CD14-positive monocyte (primary cell): Measurements from ENCODE around the gene AXIN1. TPM values are rescaled to one million over a fixed set of nuclear protein-coding genes. Genes with fewer than 3 reads are reported as not detected.
A peak's percentile ranks its signal among the peaks of the same experiment; 100 is the strongest.

Experiments used
- DNase-seq, 3 donors: peaks; one replicate each; pipeline ENCODE4 v3.0.0-alpha.2; 2011 to 2022
- H2AFZ ChIP-seq: 2 replicates; pipeline ENCODE4 v1.6.0; 2012; ENCODE audit warnings: mild to moderate bottlenecking, low read depth, low read length, inconsistent platforms; ENCODE audit not compliant: insufficient read depth, poor library complexity, severe bottlenecking
- H3K27ac ChIP-seq, 2 donors: 1 replicate in 1 of 2; 2 replicates in 1 of 2; pipeline ENCODE4 v1.5.1; 2012 to 2013; ENCODE audit warnings: low read length in 2 of 2, control low read depth in 1 of 2, inconsistent platforms in 1 of 2, low read depth in 1 of 2, mild to moderate bottlenecking in 1 of 2
- H3K27me3 ChIP-seq, 2 donors: one replicate each; pipeline versions ENCODE4 v1.6.0 to v1.6.1; 2011 to 2013; ENCODE audit warnings: low read length in 2 of 2; ENCODE audit not compliant: control insufficient read depth in 2 of 2, insufficient read depth in 2 of 2
- H3K36me3 ChIP-seq, 2 donors: replicated peaks in 1 of 2; 1 replicate in 1 of 2; 2 replicates in 1 of 2; pipeline versions ENCODE4 v1.5.1 to v1.6.1; 2012 to 2013; ENCODE audit warnings: low read length in 2 of 2, control low read depth in 1 of 2, inconsistent platforms in 1 of 2, mild to moderate bottlenecking in 1 of 2; ENCODE audit not compliant: insufficient read depth in 2 of 2, control insufficient read depth in 1 of 2
- H3K4me1 ChIP-seq, 2 donors: 1 replicate in 1 of 2; 2 replicates in 1 of 2; pipeline versions ENCODE4 v1.5.1 to v1.6.1; 2012 to 2013; ENCODE audit warnings: low read length in 2 of 2, control low read depth in 1 of 2, inconsistent platforms in 1 of 2, mild to moderate bottlenecking in 1 of 2, moderate library complexity in 1 of 2; ENCODE audit not compliant: insufficient read depth in 2 of 2, control insufficient read depth in 1 of 2
- H3K4me2 ChIP-seq: replicated peaks from 2 replicates; pipeline ENCODE3; 2012; ENCODE audit warnings: low read length, moderate library complexity, mild to moderate bottlenecking; ENCODE audit not compliant: poor library complexity, severe bottlenecking; ENCODE audit errors: extremely low read depth
- H3K4me3 ChIP-seq, 3 experiments: fragments of 200-600 bp in 1 of 3; sonication (generic) in 1 of 3; replicated peaks in 1 of 3; 1 replicate in 2 of 3; 2 replicates in 1 of 3; pipeline ENCODE4 v1.5.1; 2011 to 2013; ENCODE audit warnings: low read length in 3 of 3, mild to moderate bottlenecking in 3 of 3, control low read depth in 2 of 3, low read depth in 2 of 3, inconsistent platforms in 1 of 3, moderate library complexity in 1 of 3
- H3K79me2 ChIP-seq: 2 replicates; pipeline ENCODE4 v1.6.0; 2012; ENCODE audit warnings: mild to moderate bottlenecking, control low read depth, inconsistent platforms, low read length, moderate library complexity; ENCODE audit not compliant: insufficient read depth
- H3K9ac ChIP-seq: 2 replicates; pipeline ENCODE4 v1.6.0; 2017; ENCODE audit warnings: low read length, mild to moderate bottlenecking; ENCODE audit not compliant: insufficient read depth, poor library complexity, severe bottlenecking
- H3K9me3 ChIP-seq, 2 donors: replicated peaks in 1 of 2; 1 replicate in 1 of 2; 2 replicates in 1 of 2; pipeline versions ENCODE4 v1.5.1 to v1.6.1; 2012 to 2013; ENCODE audit warnings: low read length in 2 of 2, control low read depth in 1 of 2; ENCODE audit not compliant: control insufficient read depth in 1 of 2, insufficient read depth in 1 of 2
- H4K20me1 ChIP-seq: 2 replicates; pipeline ENCODE4 v1.6.0; 2012; ENCODE audit warnings: mild to moderate bottlenecking, low read length, control low read depth, moderate library complexity; ENCODE audit not compliant: insufficient read depth
- H3K27ac Mint-ChIP-seq, 7 donors: one replicate each; pipeline ENCODE4 v1.8.0; 2020; ENCODE audit warnings: mild to moderate bottlenecking in 7 of 7, mixed read lengths in 7 of 7, moderate library complexity in 6 of 7, inconsistent platforms in 2 of 7
- H3K27me3 Mint-ChIP-seq, 3 donors: one replicate each; pipeline ENCODE4 v1.8.0; 2021 to 2022; ENCODE audit warnings: low read depth in 3 of 3, mild to moderate bottlenecking in 3 of 3, mixed read lengths in 3 of 3, moderate library complexity in 3 of 3, inconsistent platforms in 1 of 3
- H3K36me3 Mint-ChIP-seq, 2 donors: one replicate each; pipeline ENCODE4 v1.8.0; 2020; ENCODE audit warnings: mixed read lengths in 2 of 2, inconsistent platforms in 1 of 2, mild to moderate bottlenecking in 1 of 2
- H3K4me1 Mint-ChIP-seq: one replicate; pipeline ENCODE4 v1.8.0; 2020; ENCODE audit warnings: mild to moderate bottlenecking, mixed read lengths
- H3K4me3 Mint-ChIP-seq, 2 donors: one replicate each; pipeline ENCODE4 v1.8.0; 2020; ENCODE audit warnings: mild to moderate bottlenecking in 2 of 2, mixed read lengths in 2 of 2, moderate library complexity in 1 of 2
- H3K9me3 Mint-ChIP-seq, 7 donors: one replicate each; pipeline ENCODE4 v1.8.0; 2020 to 2022; ENCODE audit warnings: mixed read lengths in 7 of 7, mild to moderate bottlenecking in 6 of 7, moderate library complexity in 6 of 7, inconsistent platforms in 2 of 7
- CTCF ChIP-seq: fragments of 200-600 bp; IDR thresholded peaks from one replicate; pipeline ENCODE4 v1.8.0; 2022; ENCODE audit warnings: antibody characterized with exemption, mild to moderate bottlenecking
- WGBS: methylation state at CpG from one replicate; pipeline ENCODE4 v1.1.5; 2013; ENCODE audit warnings: missing lambda C conversion rate; ENCODE audit not compliant: insufficient coverage; 5-methylcytosine and 5-hydroxymethylcytosine counted together
- intact Hi-C, 2 donors: fragments of 100-400 bp; cut with micrococcal nuclease; formaldehyde crosslinking; loops; one replicate each; pipeline versions ENCODE4 v1.15.0 to v1.15.1; 2023
- polyA plus RNA-seq, 3 donors: library from polyadenylated mRNA; depleted of rRNA in 1 of 3; unstranded in 2 of 3; stranded (reverse) in 1 of 3; fragments of 300-500 nt in 2 of 3; fragments of >200 nt in 1 of 3; fragmentation: Illumina TruSeq in 2 of 3; gene quantifications; 1 replicate in 2 of 3; 2 replicates in 1 of 3; pipeline ENCODE4 v1.2.3, GENCODE V29; 2012 to 2021

The AXIN1 gene
- polyA plus RNA-seq, 3 donors = 0.30 to 20.9 (median 0.74) TPM

GRCh38 chr16:311725-312124, 40.8 kb downstream of the AXIN1 start:
- H3K36me3 ChIP-seq = peaks cover 68 to 78% of the 10 kb centered on the region in 2 donors
- no peak overlapping the region for H3K27ac Mint-ChIP-seq
- no peak overlapping the region for H3K4me3 ChIP-seq
- peaks cover 44% of the 10 kb centered on the region for H3K79me2 ChIP-seq
- H3K36me3 Mint-ChIP-seq = peaks cover 67 to 83% of the 10 kb centered on the region in 2 donors
- H3K9me3 ChIP-seq = no peaks in the 10 kb centered on the region
- H3K27me3 ChIP-seq = no peaks in the 10 kb centered on the region
- intact Hi-C loops = loop anchor here in 1 of 2 donors (5.0 kb wide), 1 partner anchor 36 kb away; no protein-coding TSS in a partner anchor
- no peaks in the 10 kb centered on the region for H3K4me1 ChIP-seq
- no peaks in the 10 kb centered on the region for H3K27me3 Mint-ChIP-seq
- 100% methylated on average over 14 of the region's 15 CpGs for WGBS
- H3K4me3 Mint-ChIP-seq = no peak overlapping the region
- no peak overlapping the region for H3K9ac ChIP-seq
- H3K4me2 ChIP-seq = no peak overlapping the region
- H3K4me1 Mint-ChIP-seq = no peaks in the 10 kb centered on the region
- no peak for DNase-seq
- no peak overlapping the region for H2AFZ ChIP-seq
- no peaks in the 10 kb centered on the region for H3K9me3 Mint-ChIP-seq
- H3K27ac ChIP-seq = no peak overlapping the region
- peaks cover 23% of the 10 kb centered on the region for H4K20me1 ChIP-seq
- no peak for TF ChIP-seq CTCF

- intact Hi-C loops = no loop called here
- no peak overlapping the region for H3K27ac ChIP-seq
Measured at GRCh38 chr16:309476-309875, 43.0 kb downstream of the AXIN1 start.

More at GRCh38 chr16:309476-309875, 43.0 kb downstream of the AXIN1 start:
- DNase-seq = no peak
- no peaks in the 10 kb centered on the region for H3K4me1 ChIP-seq
- WGBS = 62% methylated on average over 6 of the region's 7 CpGs
- TF ChIP-seq CTCF = no peak
- Mint-ChIP-seq H3K4me1 (no peaks in the 10 kb centered on the region), H3K9me3 (no peaks in the 10 kb centered on the region), H3K36me3 (peaks cover 73 to 96% of the 10 kb centered on the region in 2 donors), H3K27ac (peak overlapping the region in 4 of 7 donors; percentile 10 to 40 (median 21)), H3K4me3 (no peak overlapping the region), H3K27me3 (no peaks in the 10 kb centered on the region)
- no peak overlapping the region for H3K9ac ChIP-seq
- H2AFZ ChIP-seq = no peak overlapping the region
- no peak overlapping the region for H3K4me2 ChIP-seq
- peaks cover 25% of the 10 kb centered on the region for H3K79me2 ChIP-seq
- H3K9me3 ChIP-seq = no peaks in the 10 kb centered on the region
- no peaks in the 10 kb centered on the region for H3K27me3 ChIP-seq
- peaks cover 76 to 90% of the 10 kb centered on the region in 2 donors for H3K36me3 ChIP-seq
- peaks cover 12% of the 10 kb centered on the region for H4K20me1 ChIP-seq
- H3K4me3 ChIP-seq = no peak overlapping the region
